Astrocyte of the hippocampus (primary cell): ENCODE data around the gene ENO2.
A peak's percentile ranks its signal among the peaks of the same experiment; 100 is the strongest.

Experiments
- DNase-seq: peaks from one replicate; pipeline ENCODE4 v3.0.0; 2011; ENCODE audit warnings: low read depth, low spot score

Gene ENO2

DNA sequence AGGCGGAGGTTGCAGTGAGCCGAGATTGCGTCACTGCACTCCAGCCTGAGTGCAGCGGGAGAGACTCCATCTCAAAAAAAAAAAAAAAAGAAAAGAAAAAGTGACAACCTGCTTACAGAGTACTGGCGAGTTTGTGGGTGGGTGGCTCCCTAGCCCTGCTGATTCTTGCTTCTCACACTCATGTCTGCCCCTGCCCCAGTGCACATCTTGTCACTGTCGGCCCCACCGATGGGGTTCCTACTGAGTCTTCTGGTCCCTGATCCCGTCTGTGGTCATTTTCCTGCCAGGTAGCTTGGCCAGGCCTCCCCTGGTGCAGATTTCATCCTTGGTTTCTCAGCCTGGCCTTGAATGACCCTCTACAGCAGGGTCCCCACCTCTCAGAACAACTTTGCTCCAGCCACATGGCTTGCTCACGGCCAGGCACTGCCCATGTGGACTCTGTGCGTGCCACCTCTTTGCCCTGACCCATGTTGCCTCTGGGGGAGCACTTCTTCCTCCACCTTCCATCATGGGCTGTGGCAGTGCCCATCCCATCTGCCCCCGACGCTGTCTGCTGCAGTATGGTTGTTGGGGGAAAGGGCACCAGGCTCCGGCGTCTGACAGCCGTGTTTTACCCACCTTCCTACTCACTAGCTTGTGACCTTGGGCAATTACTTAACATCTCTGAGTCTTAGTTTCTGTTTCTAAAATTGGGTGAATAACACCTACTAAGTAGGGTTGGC lies 34.7 kb downstream of the ENO2 start:
- DNase-seq: no peak

DNA sequence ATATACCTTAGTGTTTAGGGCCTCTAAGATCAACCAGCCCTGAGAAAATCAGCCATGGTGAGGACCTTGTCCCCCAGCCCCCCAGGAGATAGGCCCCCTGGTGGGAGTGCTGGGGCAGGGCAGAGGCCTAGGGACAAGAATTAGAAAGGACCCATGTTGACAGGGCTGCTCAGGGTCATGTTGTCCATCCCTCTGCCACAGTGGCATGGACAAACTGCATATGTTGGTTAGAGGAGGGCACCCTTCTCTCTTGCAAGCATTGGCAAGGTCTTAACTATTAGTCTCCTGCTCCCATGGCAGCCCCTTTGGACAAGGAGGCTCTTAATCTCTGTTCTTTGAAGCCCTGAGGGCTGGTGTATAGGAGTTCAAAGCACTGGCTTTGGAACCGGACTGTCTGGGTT lies 36.0 kb downstream of the ENO2 start:
- DNase-seq: no peak

DNA sequence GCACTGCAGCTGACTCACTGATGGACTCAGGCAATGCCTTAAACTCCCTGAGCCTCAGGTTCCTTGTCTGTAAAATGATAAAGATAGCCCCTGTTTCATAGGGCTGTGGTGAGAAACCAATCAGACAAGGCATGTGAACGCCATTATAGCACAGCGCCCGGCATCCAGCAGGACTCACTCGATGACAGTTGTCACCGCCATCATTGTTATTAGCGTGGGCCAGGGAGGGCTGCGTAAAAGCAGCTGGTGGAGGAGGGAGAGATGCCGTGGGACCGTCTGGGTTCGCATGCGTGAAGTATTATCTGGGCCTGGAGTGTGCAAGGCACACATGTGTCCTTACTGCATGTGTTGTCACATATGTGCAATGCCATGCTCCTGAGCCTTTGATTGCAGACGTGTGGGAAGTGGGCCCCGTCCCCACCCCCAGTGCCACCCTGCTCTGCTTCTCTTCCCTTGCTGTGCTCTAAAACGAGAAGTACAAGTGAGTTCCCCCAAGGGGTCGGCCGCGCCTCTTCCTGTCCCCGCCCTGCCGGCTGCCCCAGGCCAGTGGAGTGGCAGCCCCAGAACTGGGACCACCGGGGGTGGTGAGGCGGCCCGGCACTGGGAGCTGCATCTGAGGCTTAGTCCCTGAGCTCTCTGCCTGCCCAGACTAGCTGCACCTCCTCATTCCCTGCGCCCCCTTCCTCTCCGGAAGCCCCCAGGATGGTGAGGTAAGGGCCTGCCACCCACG lies 36.6 kb downstream of the ENO2 start, which contains the start of gene PTPN6:
Gene PTPN6, plus strand, starts transcription at position 546 of the 730 bp plus-strand sequence. Its CDS starts 157 bp downstream, at position 703.
- DNase-seq: no peak

DNA sequence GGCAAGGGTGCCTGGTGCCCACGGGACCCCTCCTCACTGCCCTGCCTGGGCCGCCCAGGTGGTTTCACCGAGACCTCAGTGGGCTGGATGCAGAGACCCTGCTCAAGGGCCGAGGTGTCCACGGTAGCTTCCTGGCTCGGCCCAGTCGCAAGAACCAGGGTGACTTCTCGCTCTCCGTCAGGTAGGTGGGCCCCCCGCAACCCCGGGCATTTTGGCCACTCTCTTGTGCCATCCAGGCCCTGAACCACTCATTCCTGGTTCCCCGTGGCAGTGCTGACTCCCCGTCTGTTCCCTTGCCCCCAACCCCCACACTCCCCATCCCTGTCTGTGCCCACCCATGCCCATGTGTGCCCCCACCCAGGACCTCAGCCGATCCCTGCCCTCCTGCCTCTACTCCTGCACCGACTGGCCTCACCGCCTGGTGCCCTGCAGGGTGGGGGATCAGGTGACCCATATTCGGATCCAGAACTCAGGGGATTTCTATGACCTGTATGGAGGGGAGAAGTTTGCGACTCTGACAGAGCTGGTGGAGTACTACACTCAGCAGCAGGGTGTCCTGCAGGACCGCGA lies 37.3 kb downstream of the ENO2 start:
- no peak for DNase-seq

DNA sequence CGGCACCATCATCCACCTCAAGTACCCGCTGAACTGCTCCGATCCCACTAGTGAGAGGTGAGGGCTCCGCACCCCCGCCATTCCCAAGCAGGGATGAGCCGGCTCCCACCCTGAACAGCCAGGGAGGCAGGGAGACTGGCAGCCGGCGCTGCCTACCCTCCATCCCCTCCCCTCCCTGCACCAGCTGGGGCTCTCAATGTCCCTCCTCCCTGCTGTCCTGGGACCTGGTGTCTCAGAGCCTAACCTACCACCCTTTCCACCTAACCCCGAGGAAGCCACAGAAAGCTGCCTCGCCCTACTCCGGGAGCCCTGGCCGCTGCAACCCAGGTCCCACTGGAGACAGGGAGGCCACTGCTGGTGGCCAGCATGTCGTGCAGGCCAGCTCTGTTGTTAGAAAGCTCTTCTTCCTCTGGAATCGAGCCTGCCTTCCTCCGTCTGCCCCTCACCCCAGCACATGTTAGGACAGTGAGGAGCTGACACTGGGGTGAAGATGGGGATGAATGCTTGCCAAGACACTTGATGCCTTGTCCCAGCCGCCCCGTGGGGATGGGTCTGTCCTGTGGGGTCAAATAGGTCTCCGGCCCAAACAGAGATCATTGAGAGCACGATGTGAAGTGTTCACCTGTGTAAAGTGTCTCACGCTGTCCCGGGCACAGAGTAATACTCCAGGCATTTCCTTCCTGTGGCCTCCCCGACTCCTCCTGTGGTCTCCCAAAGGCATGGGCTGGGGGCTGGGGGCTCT lies 37.9 kb downstream of the ENO2 start:
- DNase-seq: no peak

DNA sequence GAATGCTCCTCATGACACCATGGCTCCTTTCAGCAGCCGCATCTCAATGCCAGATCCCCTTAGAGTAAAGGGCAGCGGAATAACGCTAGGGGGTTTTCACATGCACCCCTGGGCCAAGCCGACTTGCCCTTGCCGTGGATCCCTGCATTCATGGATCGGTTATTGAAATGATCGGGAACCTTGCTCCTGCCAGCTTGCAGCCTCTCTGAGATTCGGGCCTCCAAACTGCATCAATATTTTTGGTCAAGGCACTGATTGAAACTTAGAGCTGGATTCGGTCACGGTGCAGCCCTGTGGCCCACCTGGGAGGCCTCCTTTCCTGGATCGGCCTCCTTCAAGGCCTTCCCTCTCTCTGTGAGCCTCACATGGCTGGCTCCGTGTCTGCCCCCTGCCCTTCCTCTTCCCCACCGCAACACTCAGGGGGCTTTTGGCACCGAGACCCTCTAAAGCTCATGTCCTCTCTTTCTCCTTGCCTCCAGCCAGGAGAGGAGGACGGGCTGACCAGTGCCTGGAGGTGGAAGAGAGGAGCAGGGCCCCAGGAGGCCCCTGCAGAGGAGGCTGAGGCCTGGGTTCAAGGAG lies 38.6 kb downstream of the ENO2 start:
- no peak for DNase-seq

DNA sequence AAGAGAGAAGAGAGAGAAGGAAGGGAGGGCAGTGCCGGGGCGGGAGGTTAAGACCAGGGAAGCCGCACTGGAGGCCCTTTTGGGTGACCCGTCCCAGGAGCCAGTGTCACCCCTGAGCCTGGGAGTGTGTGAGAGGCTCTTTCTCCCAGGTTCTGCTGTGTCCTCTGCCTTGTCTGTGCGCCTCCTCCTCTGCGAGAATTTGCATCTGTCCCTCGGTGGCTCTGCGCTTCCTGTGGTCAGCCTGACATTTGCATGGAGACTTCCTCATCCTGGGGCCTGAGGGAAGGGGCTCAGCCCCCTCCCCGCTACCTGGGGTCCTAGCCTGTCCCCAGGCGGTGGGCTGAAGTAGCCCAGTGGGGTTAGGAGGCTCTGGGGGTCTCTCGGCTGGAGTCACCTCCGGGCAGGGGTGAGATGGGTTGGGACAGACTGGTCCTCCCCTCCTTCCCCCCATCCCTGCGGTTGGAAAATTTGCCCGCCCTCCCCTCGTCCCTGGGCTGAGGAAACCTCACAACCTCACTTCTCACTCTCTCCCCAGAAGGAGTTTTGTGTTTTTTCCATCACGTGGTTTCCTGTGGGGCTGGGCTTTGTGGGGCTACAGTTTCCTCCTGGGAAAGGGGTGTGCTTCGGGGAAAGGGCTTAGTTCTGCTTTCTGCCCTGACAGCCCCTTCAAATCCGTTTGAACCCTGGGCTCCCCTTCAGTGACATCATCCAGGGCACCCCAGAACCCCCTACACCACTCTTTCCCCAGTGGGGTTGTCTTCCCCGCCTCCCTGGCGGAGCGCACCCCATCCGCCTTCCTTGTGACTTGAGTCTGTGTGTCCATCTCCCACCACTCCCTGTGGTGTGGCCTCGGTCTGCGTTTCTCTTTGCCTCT lies 39.3 kb downstream of the ENO2 start:
- DNase-seq: peak; percentile 59

DNA sequence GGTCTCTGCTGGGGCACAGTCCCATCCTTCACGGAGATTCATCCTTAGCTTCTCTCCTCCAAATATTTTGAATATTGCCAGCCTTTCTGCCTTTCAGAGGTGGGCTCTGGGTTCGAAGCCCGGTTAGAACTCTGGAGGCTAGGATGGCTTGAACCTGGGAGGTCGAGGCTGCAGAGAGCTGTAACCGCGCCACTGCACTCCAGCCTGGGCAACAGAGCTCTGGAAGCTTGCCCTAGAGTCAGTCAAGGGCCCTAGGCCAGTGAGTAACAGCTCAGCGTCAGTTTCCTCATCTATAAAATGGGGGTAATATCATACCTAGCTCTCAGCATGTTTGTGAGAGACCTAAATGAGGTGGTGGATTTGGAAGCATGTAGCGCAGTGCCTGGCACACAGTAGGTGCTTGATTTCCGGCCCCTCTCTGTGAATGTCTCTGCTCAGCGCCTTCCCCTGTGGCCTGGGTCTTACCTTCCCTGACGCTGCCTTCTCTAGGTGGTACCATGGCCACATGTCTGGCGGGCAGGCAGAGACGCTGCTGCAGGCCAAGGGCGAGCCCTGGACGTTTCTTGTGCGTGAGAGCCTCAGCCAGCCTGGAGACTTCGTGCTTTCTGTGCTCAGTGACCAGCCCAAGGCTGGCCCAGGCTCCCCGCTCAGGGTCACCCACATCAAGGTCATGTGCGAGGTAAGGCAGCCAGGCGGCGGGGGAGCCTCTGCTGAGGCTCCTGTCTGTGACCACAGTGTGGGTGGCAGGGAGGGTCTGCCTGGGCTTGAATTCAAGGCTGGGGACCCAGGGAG lies 40.1 kb downstream of the ENO2 start:
- DNase-seq: no peak

DNA sequence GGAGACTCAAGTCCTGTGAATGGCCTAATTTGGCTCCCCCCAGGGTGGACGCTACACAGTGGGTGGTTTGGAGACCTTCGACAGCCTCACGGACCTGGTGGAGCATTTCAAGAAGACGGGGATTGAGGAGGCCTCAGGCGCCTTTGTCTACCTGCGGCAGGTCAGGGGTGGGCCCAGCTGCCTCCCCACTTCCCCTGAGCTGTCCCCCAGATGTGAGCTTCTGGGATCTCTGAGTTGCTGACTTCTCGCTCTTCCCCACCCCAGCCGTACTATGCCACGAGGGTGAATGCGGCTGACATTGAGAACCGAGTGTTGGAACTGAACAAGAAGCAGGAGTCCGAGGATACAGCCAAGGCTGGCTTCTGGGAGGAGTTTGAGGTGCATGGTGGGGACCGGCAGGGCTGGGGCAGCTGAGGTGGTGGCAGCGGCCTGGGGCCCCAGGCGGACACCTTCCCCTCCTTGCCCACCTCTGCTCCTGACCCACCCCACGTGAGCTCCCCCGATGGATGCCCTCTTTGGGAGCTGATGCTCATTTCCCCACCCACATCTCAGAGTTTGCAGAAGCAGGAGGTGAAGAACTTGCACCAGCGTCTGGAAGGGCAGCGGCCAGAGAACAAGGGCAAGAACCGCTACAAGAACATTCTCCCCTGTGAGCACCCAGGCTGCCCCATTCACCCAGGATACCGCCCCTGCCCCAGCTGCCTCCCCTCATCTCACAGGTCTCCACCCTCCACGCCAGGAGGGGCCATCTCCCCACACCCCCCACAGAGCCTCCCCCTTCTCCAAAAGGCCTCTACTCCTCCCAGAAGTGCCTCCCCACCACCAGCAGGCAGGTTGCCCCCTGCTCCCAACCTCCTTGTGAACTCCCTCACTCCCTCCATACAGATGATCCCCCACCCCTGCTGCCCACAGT lies 41.0 kb downstream of the ENO2 start:
- no peak for DNase-seq

DNA sequence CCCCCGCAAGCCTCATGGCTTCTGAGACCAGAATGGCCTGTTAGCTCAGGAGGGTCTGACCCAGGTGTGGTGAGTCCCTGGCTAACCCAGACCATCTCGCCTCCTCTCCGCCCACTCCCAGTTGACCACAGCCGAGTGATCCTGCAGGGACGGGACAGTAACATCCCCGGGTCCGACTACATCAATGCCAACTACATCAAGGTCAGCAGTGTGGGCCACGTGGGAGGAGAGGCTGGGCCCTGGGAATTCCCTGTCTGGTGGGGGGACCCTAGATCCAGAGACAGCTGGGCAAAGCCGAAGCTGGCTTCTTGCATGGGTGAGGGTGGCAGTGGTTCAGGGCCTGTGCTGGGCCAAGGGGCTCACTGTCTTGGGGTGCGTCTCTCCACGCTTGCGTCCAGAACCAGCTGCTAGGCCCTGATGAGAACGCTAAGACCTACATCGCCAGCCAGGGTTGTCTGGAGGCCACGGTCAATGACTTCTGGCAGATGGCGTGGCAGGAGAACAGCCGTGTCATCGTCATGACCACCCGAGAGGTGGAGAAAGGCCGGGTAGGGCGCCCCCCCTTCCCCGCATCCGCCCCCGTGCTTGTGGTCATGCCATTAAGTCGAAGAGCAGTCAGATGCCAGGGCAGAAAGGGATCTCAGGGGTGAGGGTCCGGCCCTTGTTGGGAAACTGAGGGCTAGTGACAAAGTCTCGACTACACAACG lies 41.8 kb downstream of the ENO2 start:
- DNase-seq: no peak

DNA sequence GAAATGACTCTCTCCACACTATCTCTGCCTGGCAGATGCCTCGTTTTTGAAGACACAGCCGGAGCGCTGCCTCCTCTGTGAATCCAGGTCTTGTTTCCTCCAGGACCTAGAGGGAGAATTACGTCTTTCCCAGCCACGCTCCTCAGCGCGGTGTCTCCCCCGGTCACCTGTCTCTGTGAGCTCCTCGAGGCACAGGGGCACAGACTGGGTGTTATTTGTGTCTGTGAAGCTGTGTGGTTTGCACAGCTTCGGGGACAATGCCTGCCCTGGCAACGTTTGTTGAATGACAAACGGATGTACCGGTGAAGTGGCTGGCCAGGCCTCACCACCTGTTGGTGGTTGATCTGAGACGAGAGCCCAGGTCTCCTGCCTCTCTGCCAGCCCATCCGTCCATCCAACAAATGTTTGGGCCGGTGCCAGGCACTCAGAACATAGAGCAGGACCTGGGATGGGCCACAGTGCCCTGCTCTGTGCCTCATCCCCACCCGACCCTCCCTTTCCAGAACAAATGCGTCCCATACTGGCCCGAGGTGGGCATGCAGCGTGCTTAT lies 42.8 kb downstream of the ENO2 start:
- DNase-seq: no peak

DNA sequence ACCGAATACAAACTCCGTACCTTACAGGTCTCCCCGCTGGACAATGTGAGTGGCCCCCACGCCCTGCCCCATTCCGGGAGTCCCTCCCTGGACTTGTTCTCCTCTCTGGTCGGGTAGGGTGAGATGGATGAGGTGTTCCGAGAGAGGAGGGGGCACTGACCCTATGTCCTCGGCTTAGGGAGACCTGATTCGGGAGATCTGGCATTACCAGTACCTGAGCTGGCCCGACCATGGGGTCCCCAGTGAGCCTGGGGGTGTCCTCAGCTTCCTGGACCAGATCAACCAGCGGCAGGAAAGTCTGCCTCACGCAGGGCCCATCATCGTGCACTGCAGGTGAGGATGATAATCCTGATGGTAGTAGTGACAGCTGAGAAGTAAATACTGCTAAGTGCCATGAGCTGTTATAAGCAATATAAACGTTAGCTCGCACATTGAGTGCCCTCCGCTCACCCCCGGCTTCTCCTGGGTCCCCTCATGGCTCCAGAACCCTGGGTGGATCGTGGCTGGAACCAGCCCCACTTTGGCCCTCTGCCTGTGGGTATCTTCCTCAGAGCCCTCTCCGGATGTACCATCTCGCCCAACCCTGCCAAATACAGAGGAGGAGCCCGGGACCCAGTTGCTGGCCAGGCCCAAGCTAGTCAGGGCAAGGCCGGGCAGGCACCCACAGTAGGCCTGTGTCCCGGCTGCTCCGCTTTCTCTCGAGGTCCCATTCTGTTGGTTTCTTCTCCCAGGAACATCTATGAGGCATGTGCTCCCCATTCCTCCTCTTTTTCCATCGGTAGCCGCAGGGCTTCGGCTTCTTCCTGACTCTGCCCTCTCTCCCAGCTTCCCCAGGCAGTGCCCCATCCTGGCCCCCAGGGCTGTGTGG lies 43.6 kb downstream of the ENO2 start:
- DNase-seq: no peak

DNA sequence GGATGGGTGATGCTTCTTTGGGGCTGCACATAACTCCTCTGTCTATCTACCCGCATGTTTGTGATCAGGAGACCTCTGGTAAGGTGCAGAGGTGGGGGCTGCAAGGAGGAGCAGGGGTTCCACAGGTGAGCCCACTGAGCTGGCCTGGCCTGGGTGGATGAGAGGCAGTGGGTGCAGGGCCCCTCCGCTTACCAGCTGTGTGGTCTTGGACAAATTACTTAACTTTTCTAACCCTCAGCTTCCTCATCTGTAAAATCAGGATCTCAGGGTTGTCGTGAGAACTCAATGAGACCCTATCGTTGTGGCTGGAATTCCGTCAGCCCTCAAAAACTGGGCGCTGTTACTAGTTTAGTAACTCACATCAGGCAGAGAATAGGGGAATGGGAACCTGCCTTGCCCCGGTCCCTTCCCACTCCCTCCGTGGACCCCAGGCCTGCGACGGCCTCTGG lies 44.3 kb downstream of the ENO2 start:
- no peak for DNase-seq

DNA sequence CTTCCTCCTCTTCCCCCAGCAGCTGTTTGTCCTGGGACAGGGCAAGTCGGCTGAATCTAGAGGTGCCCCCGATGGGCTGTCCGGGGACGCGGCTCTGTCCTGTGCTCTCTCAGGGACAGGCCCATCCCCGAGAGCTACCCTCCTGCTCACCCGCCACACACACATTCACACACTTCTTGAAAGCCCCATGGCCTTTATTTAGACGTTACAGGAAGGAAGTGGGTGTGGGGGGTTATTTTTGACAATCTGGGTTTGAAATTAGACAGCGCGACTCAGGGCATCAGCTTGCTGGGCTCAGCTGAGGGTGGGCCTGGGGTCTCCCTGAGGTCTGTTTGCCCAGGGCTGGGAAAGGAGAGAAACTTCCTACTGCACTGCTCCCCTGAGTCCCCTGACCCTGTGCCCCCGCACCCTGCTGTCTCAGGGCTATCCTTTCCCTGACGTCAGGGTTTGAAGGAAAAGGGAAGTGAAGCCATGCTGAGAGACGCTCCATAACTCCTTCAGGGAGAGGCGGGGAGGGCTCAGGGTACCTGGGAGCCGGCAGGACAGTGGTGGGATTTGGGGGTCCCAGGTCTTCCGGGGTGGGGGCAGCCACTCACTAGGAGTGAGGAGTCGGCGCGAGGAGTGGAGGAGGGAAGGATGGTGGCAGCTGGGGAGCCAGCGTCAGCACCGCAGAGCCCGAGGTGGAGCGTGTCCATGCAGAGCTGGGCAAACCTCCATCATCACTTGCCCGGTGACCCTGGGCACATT lies 44.9 kb downstream of the ENO2 start:
- no peak for DNase-seq

DNA sequence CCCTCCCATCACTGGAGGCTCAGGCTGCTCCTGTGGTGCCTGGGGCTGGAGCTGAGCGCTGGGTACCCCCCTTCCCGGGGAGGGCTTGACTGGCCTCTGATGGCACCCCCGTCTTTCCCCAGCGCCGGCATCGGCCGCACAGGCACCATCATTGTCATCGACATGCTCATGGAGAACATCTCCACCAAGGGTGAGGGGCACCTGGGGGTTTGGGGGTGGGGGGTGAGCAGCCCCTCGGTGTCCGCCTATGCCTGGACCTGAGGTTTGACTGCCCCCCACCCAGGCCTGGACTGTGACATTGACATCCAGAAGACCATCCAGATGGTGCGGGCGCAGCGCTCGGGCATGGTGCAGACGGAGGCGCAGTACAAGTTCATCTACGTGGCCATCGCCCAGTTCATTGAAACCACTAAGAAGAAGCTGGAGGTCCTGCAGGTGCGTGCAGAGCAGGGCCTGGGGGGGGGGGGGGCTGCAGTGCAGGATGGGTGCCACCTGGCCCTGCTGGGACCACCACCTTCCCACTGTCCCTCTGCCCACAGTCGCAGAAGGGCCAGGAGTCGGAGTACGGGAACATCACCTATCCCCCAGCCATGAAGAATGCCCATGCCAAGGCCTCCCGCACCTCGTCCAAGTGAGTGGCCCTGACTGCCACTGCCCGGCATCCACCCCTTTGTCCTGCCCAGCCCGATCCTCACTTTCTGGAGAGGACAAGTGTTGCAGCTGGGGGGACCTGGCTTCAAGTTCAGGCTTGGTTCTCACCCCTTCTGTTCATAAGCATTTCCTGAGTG lies 45.6 kb downstream of the ENO2 start:
- no peak for DNase-seq
